HG03280 (cell line): ENCODE data around the gene CTAGE6.
"Not testable (repeated sequence)": the region's sequence is repeated elsewhere in the genome, so short reads cannot be mapped to it uniquely, and the experiment has no call there.

Experiments used
- ATAC-seq: cut with Tn5 transposase; IDR thresholded peaks from one replicate; pipeline ENCODE4 v1.9.1; 2021; ENCODE audit warnings: mild to moderate bottlenecking, moderate library complexity; ENCODE audit not compliant: unreplicated experiment

CTAGE6 gene

GRCh38 chr7:143720335-143720734 lies 37.2 kb downstream of the CTAGE6 start:
- ATAC-seq = not testable (repeated sequence)

- ATAC-seq = not testable (repeated sequence)
Observed at GRCh38 chr7:143715543-143716193, 41.8 kb downstream of the CTAGE6 start.

GRCh38 chr7:143714581-143715454 lies 42.7 kb downstream of the CTAGE6 start:
- ATAC-seq = not testable (repeated sequence)

GRCh38 chr7:143712381-143712780 lies 45.1 kb downstream of the CTAGE6 start:
- ATAC-seq = not testable (repeated sequence)

- ATAC-seq = not testable (repeated sequence)
Observed at GRCh38 chr7:143711727-143712324, 45.7 kb downstream of the CTAGE6 start.

- ATAC-seq = not testable (repeated sequence)
Observed at GRCh38 chr7:143709895-143710294, 47.6 kb downstream of the CTAGE6 start.
